Osteocyte (in vitro differentiated cells): ENCODE data around the gene MMD. TPM values are rescaled to one million over a fixed set of nuclear protein-coding genes. Genes with fewer than 3 reads are reported as not detected.
"Not testable (repeated sequence)": the region's sequence is repeated elsewhere in the genome, so short reads cannot be mapped to it uniquely, and the experiment has no call there.

Source experiments
- DNase-seq: peaks from one replicate; pipeline ENCODE4 v3.0.0; 2021; ENCODE audit warnings: mixed read lengths; ENCODE audit not compliant: unreplicated experiment; ENCODE audit errors: extremely low spot score
- H3K27ac Mint-ChIP-seq: one replicate; pipeline ENCODE4 v1.8.0; 2021; ENCODE audit warnings: mild to moderate bottlenecking, mixed read lengths; ENCODE audit not compliant: unreplicated experiment
- H3K27me3 Mint-ChIP-seq: one replicate; pipeline ENCODE4 v1.8.0; 2021; ENCODE audit warnings: mixed read lengths; ENCODE audit not compliant: unreplicated experiment
- H3K36me3 Mint-ChIP-seq: one replicate; pipeline ENCODE4 v1.8.0; 2021; ENCODE audit warnings: mixed read lengths; ENCODE audit not compliant: unreplicated experiment
- H3K4me1 Mint-ChIP-seq: one replicate; pipeline ENCODE4 v1.8.0; 2021; ENCODE audit warnings: mixed read lengths; ENCODE audit not compliant: unreplicated experiment
- H3K4me3 Mint-ChIP-seq: one replicate; pipeline ENCODE4 v1.8.0; 2021; ENCODE audit warnings: mild to moderate bottlenecking, moderate library complexity, mixed read lengths; ENCODE audit not compliant: unreplicated experiment
- H3K9me3 Mint-ChIP-seq: one replicate; pipeline ENCODE4 v1.8.0; 2021; ENCODE audit warnings: mixed read lengths; ENCODE audit not compliant: unreplicated experiment
- total RNA-seq: library from RNA; stranded (reverse); gene quantifications from 2 replicates; pipeline ENCODE4 v1.2.1, GENCODE V29; 2021
- TF ChIP-seq, protein P1 (sequence below): fragments of 200-600 bp; sonication (generic); IDR thresholded peaks from 2 replicates; pipeline ENCODE4 v1.5.0; 2021; ENCODE audit warnings: antibody characterized with exemption, mild to moderate bottlenecking, moderate library complexity

The MMD gene
- total RNA-seq, 1 donor from 2014 or later, result 10.3 TPM

DNA sequence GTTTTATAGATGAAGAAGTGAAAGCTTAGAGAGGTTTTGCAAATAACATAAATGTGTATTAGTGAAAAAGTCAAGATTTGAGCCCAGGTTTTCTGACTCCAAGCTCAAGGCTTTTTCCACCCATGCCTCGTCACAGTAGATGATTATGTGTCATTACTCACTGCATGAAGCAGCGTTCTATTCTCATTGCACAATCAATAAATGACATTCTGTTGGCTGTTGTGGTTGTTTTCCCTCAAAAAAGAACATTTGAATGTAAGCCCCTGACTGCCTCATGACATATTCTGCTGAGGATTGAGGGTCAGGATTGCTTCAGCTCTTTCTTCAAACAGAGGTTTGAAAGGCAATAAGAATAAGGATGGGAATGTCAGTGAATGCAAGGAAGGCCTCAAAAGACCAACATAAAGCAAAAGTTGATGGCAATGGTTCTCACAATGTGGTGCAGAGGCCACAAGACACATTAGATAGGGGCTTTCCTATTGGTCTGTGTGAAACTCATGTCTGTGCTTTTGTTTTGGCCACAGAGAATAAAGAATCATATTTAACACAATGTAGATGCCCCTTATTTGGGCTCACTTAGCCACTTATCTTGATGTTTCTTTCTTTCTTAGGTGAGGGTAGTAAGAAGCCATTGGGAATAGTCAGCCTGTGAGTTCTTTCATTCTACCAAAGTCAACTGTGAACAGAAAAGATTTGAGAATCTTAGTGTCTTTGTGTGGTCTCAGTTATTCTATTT lies 5.4 kb upstream of the MMD start:
- no peak for DNase-seq

DNA sequence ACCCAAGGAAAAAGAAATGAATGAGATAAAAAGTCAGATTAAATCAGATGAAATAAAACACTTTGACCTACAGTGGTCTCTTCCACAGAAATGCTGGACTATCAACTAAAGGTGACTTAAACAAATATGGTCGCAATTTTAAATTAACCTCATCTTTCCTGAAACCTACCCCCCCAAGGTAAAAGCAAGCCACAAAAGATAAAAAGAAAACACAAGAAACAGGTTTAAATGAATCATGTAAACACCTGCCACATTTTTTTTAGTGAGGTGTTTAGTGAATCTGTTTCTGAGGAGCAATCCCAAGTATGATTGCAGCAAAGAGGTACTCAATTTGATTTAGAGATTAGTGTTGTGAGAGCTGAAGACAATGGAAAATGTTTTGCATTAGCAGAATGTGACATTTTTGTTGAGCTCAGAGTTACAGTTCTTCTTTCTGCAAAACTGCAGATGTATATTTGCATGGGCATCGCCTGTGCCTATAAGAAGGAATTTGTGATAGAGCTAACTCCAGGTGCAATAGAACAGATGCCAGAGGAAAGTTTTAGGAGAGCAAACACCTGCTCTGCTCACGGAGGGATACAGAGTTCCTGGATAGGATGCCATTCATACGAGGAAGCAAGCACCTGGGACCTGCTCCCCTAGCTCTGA lies 3.4 kb upstream of the MMD start:
- no peak for DNase-seq
- Mint-ChIP-seq H3K27me3 (peaks cover 26% of the 10 kb centered on the region), H3K36me3 (no peaks in the 10 kb centered on the region), H3K4me1 (peaks cover 11% of the 10 kb centered on the region), H3K9me3 (no peaks in the 10 kb centered on the region), H3K4me3 (no peak overlapping the region), H3K27ac (no peak overlapping the region)
- TF ChIP-seq, protein P1, sequence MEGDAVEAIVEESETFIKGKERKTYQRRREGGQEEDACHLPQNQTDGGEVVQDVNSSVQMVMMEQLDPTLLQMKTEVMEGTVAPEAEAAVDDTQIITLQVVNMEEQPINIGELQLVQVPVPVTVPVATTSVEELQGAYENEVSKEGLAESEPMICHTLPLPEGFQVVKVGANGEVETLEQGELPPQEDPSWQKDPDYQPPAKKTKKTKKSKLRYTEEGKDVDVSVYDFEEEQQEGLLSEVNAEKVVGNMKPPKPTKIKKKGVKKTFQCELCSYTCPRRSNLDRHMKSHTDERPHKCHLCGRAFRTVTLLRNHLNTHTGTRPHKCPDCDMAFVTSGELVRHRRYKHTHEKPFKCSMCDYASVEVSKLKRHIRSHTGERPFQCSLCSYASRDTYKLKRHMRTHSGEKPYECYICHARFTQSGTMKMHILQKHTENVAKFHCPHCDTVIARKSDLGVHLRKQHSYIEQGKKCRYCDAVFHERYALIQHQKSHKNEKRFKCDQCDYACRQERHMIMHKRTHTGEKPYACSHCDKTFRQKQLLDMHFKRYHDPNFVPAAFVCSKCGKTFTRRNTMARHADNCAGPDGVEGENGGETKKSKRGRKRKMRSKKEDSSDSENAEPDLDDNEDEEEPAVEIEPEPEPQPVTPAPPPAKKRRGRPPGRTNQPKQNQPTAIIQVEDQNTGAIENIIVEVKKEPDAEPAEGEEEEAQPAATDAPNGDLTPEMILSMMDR, result no peak

More for the DNA sequence above, 5.4 kb upstream of the MMD start:
- no peaks in the 10 kb centered on the region for H3K9me3 Mint-ChIP-seq
- peaks cover 3% of the 10 kb centered on the region for H3K4me1 Mint-ChIP-seq
- H3K27ac Mint-ChIP-seq, result no peak overlapping the region
- TF ChIP-seq, protein P1, result no peak
- H3K4me3 Mint-ChIP-seq, result no peak overlapping the region
- H3K27me3 Mint-ChIP-seq, result peaks cover 26% of the 10 kb centered on the region
- H3K36me3 Mint-ChIP-seq, result no peaks in the 10 kb centered on the region

DNA sequence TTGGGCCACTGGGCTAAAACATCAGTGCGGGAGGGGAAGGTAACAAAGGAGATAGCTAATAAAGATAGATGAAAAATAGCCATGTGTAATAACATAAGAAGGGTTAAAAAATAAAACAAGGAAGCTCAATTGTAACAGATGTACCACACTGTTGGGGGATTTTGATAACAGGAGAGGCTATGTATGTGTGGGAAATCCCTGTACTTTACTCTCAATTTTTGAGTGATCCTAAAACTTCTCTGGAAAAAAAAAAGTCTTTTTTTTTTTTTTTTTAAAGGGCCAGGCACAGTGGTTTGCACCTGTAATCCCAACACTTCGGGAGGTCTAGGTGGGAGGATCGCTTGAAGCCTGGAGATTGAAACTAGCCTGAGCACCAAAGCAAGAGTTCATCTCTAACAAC lies 1.9 kb upstream of the MMD start:
- H3K27ac Mint-ChIP-seq, result no peak overlapping the region

DNA sequence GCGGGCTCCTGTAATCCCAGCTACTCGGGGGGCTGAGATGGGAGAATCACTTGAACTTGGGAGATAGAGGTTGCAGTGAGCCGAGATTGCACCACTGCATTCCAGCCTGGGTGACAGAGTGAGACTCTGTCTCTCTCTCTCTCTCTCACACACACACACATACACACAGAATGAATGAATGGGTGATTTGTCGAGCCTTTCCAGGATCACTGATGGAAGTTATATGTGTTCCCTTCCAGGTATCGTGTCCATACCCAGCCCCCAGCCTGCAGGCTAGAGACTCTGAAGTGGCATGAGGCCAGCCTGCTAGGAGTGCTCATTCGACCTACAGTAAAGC lies 1.2 kb upstream of the MMD start:
- not testable (repeated sequence) for H3K27ac Mint-ChIP-seq, DNase-seq, H3K36me3 Mint-ChIP-seq, H3K4me3 Mint-ChIP-seq, H3K9me3 Mint-ChIP-seq
- Mint-ChIP-seq H3K4me1 (peaks cover 11% of the 10 kb centered on the region), H3K27me3 (peaks cover 19% of the 10 kb centered on the region)

More for the DNA sequence above, 1.9 kb upstream of the MMD start:
- no peak for DNase-seq
- Mint-ChIP-seq H3K9me3 (peaks cover 3% of the 10 kb centered on the region), H3K36me3 (no peaks in the 10 kb centered on the region), H3K4me3 (no peak overlapping the region), H3K27me3 (peaks cover 24% of the 10 kb centered on the region), H3K4me1 (peaks cover 11% of the 10 kb centered on the region)
- TF ChIP-seq, protein P1, result no peak

DNA sequence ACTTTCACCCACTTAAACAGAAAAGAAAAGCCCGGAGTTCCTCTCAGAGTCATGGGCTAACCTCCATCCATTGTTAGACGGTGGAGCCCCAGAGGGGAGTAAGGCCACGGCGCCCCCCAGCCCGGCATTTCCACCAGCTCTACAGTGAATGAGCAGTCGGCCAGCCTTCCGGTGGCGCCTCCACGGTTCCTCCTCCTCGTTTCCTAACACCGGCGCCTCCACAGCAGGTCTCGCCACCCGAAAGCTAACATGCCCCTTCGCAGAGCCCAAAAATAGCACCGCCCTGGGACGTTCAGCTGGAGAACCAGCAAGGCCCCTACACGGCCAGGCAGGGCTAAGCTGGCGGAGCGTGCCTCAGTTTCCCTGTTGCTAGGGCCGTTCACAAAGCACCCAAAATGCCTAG lies 858 bp downstream of the MMD start:
- Mint-ChIP-seq H3K4me1 (peaks cover 11% of the 10 kb centered on the region), H3K4me3 (peak overlapping the region; percentile 84), H3K27ac (peak overlapping the region; percentile 9), H3K36me3 (no peaks in the 10 kb centered on the region), H3K27me3 (peaks cover 18% of the 10 kb centered on the region), H3K9me3 (peaks cover 3% of the 10 kb centered on the region)
- TF ChIP-seq, protein P1, result no peak
- DNase-seq, result no peak
